OCI-LY7 (cell line): ENCODE results near the gene TWIST2. TPM values are rescaled to one million over a fixed set of nuclear protein-coding genes. Genes with fewer than 3 reads are reported as not detected.

Experiments used
- BruUV-seq: library from RNA; stranded (reverse); fragments of 400-500 nt; replicated peaks from 2 replicates; lab custom pipeline; 2021; lab: Mats Ljungman, UMichigan
- CTCF ChIA-PET: fragments of 300-600 bp; sonication (Branson Sonifier 250); formaldehyde crosslinking; loops from one replicate; lab custom pipeline; 2022; ENCODE audit warnings: antibody characterized with exemption; ENCODE audit not compliant: unreplicated experiment; lab: Charles Lee
- POLR2A ChIA-PET: fragments of 300-600 bp; sonication (Branson Sonifier 250); formaldehyde crosslinking; loops from one replicate; lab custom pipeline; 2022; ENCODE audit warnings: antibody characterized with exemption; lab: Charles Lee
- DNase-seq: peaks from one replicate; pipeline ENCODE4 v3.0.0-alpha.2; 2015; ENCODE audit warnings: low spot score
- H2AFZ ChIP-seq: fragments of 200-600 bp; sonication (generic), shearing (Covaris generic); 2 replicates; pipeline ENCODE4 v1.6.1; 2014; ENCODE audit warnings: mild to moderate bottlenecking, antibody characterized with exemption, low read length, moderate library complexity
- H3K27ac ChIP-seq: fragments of 200-600 bp; sonication (generic); 2 replicates; pipeline ENCODE4 v1.5.1; 2014; ENCODE audit warnings: mixed run types, low read depth, mild to moderate bottlenecking, moderate library complexity, low read length, inconsistent platforms; ENCODE audit not compliant: poor library complexity, severe bottlenecking
- H3K36me3 ChIP-seq: fragments of 200-600 bp; sonication (generic); 2 replicates; pipeline ENCODE4 v1.6.1; 2014; ENCODE audit warnings: mild to moderate bottlenecking, antibody characterized with exemption, low read length, moderate library complexity, mixed read lengths; ENCODE audit not compliant: insufficient read depth
- H3K4me1 ChIP-seq: fragments of 200-600 bp; sonication (generic); 2 replicates; pipeline ENCODE4 v1.5.1; 2014; ENCODE audit warnings: mild to moderate bottlenecking, low read length; ENCODE audit not compliant: insufficient read depth, poor library complexity, severe bottlenecking
- H3K4me2 ChIP-seq: fragments of 200-600 bp; sonication (generic); 2 replicates; pipeline ENCODE4 v1.6.1; 2014; ENCODE audit warnings: mild to moderate bottlenecking, low read length
- H3K4me3 ChIP-seq: fragments of 200-600 bp; sonication (generic); 2 replicates; pipeline ENCODE4 v1.5.1; 2014; ENCODE audit warnings: mild to moderate bottlenecking, low read depth, low read length; ENCODE audit not compliant: poor library complexity, severe bottlenecking
- H3K79me2 ChIP-seq: fragments of 200-600 bp; sonication (generic); 2 replicates; pipeline ENCODE4 v1.6.1; 2016; ENCODE audit warnings: low read depth, mild to moderate bottlenecking, low read length, moderate library complexity, mixed read lengths; ENCODE audit not compliant: insufficient read depth
- H3K9me2 ChIP-seq: fragments of 200-600 bp; sonication (generic); 2 replicates; pipeline ENCODE4 v1.6.1; 2016; ENCODE audit warnings: mild to moderate bottlenecking, low read length, mixed read lengths; ENCODE audit not compliant: insufficient read depth
- H3K9me3 ChIP-seq: fragments of 200-600 bp; sonication (generic); 2 replicates; pipeline ENCODE4 v1.6.1; 2014; ENCODE audit warnings: mild to moderate bottlenecking, mixed run types, low read length, mixed read lengths
- H4K20me1 ChIP-seq: fragments of 200-600 bp; sonication (generic); 2 replicates; pipeline ENCODE4 v1.6.1; 2014; ENCODE audit warnings: mild to moderate bottlenecking, antibody characterized with exemption, low read length, moderate library complexity, mixed read lengths; ENCODE audit not compliant: insufficient read depth
- EZH2phosphoT487 ChIP-seq: fragments of 200-600 bp; sonication (generic); IDR thresholded peaks from 2 replicates; pipeline ENCODE4 v1.6.1; 2018; ENCODE audit warnings: low read depth, borderline replicate concordance, mild to moderate bottlenecking, mixed run types, antibody characterized with exemption, low read length, moderate library complexity, mixed read lengths
- intact Hi-C: fragments of 100-400 bp; cut with micrococcal nuclease; formaldehyde crosslinking; loops from one replicate; pipeline ENCODE4 v1.10.0; 2022; ENCODE audit not compliant: unreplicated experiment
- total RNA-seq, 2 experiments: library from RNA; depleted of rRNA in 1 of 2; stranded (reverse); fragments of >200 nt in 1 of 2; shearing (Covaris generic) in 1 of 2; gene quantifications; 2 replicates each; pipeline ENCODE4 v1.2.3, GENCODE V29; 2014 to 2022
- TF ChIP-seq, protein P1 (sequence below): fragments of 200-600 bp; sonication (generic); conservative IDR thresholded peaks from 2 replicates; pipeline ENCODE4 v1.5.1; 2014; ENCODE audit warnings: mild to moderate bottlenecking, antibody characterized with exemption, low read length, moderate library complexity, mixed read lengths

The TWIST2 gene
- total RNA-seq, 2 experiments from 2014 or later = not detected

DNA sequence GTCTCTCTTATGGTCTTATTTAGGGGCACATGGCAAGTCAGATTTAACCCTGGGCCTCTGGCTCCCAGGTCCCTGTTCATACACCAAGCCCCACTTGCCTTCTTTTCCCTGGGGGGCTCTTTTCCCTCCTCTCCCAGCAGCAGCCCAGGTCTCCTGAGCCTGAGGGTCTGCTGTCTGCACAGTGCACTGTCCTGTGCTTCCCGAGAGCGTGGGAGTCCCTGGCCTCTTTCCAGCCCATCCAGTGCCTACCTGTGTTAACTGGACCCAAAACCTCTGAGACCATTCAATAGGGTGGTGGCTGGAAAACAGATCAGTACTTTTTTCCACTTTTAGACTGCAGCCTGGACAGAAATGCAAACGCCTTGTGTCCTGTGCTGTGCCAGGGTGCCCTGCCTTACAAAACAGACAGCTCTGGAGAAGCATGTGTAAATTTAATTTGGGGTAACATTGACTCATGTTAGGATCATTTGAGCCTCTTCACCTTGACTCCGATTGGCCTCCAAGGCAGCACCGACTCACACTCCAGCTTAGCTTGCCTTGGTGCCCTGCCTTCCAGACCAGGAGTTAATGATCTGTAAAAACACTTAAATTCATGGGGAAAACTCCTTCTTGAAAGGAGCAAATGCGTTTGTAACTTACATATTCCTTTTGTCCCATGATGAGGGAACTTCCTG lies 34.3 kb downstream of the TWIST2 start:
- intact Hi-C loops = no loop called here

DNA sequence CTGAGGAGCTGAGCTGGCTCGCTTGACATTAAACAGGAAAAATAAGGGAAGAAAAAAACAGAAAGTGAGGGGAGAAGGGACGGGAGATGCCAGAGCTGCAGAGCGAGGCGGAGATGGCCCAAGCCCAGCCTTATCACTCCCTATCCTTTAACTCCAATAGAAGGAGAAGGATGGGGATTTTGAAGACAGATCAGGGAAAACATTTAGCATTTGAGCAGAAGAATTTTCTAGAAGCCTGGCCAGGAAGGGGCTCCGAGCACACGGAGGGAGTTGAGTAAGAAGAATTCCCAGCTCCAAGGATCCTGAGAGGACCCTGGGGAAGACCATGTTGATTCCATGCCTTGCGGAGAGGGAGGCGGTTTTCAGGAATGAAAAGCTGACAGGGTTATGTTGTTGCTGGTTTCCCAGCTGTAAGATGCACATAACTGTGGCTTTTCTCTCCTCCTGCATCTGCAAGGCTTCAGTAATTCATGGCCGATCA lies 35.6 kb downstream of the TWIST2 start:
- H4K20me1 ChIP-seq = no peaks in the 10 kb centered on the region
- H3K27ac ChIP-seq = no peak overlapping the region
- H3K4me3 ChIP-seq = no peak overlapping the region
- TF ChIP-seq, protein P1, sequence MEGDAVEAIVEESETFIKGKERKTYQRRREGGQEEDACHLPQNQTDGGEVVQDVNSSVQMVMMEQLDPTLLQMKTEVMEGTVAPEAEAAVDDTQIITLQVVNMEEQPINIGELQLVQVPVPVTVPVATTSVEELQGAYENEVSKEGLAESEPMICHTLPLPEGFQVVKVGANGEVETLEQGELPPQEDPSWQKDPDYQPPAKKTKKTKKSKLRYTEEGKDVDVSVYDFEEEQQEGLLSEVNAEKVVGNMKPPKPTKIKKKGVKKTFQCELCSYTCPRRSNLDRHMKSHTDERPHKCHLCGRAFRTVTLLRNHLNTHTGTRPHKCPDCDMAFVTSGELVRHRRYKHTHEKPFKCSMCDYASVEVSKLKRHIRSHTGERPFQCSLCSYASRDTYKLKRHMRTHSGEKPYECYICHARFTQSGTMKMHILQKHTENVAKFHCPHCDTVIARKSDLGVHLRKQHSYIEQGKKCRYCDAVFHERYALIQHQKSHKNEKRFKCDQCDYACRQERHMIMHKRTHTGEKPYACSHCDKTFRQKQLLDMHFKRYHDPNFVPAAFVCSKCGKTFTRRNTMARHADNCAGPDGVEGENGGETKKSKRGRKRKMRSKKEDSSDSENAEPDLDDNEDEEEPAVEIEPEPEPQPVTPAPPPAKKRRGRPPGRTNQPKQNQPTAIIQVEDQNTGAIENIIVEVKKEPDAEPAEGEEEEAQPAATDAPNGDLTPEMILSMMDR = no peak
- no peak for TF ChIP-seq EZH2phosphoT487
- ChIA-PET CTCF (no interaction called here), POLR2A (no interaction called here)
- H3K36me3 ChIP-seq = no peaks in the 10 kb centered on the region
- no peak overlapping the region for H3K4me2 ChIP-seq
- intact Hi-C loops = no loop called here
- no peak for DNase-seq
- H3K9me2 ChIP-seq = no peaks in the 10 kb centered on the region
- no TSS peak for BruUV-seq
- H3K4me1 ChIP-seq = no peaks in the 10 kb centered on the region
- H3K79me2 ChIP-seq = no peaks in the 10 kb centered on the region
- no peaks in the 10 kb centered on the region for H3K9me3 ChIP-seq
- no peak overlapping the region for H2AFZ ChIP-seq

More for the DNA sequence above, 34.3 kb downstream of the TWIST2 start:
- Histone ChIP-seq H3K79me2 (no peaks in the 10 kb centered on the region), H3K4me3 (no peak overlapping the region), H3K9me2 (no peaks in the 10 kb centered on the region), H3K27ac (no peak overlapping the region), H3K4me1 (no peaks in the 10 kb centered on the region), H3K4me2 (no peak overlapping the region), H3K9me3 (no peaks in the 10 kb centered on the region), H4K20me1 (no peaks in the 10 kb centered on the region), H2AFZ (no peak overlapping the region), H3K36me3 (no peaks in the 10 kb centered on the region)
- POLR2A ChIA-PET = no interaction called here
- TF ChIP-seq EZH2phosphoT487 = no peak
- TF ChIP-seq, protein P1 = no peak
- CTCF ChIA-PET = no interaction called here
- BruUV-seq = no TSS peak
- DNase-seq = no peak

DNA sequence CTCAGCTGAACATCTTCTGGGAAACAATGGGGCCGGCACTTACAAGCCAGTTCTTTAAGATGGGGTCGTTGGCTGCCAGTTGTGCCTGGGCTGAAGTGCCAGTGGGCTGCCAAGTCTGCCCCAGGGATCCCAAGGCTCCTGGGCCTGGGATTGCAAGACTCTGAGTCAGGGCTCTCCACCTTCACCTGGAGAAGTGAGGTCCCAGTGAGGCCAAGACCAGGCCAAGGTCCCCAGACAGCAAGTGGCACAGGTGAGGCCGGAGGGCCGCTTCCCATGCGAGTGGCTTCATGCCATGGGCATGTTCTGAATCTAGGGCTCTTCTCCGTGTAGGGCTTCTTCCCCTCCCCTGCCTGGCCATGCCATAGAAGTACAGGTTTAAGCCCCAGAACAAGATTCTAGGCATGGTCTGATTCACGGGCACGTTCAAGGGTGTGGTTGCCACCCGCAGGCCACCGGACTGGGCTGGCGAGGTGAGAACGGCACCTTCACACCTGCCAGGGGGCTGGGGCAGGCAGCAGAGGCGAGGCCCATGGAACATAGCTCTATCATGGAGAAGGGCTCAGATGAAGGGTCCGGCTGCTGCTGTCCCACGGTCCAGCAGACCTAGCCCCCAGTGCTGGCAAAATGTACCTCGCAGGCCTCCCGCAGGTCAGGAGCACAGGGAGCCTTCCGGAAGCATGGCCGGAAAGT lies 36.4 kb downstream of the TWIST2 start:
- H2AFZ ChIP-seq = no peak overlapping the region
- no TSS peak for BruUV-seq
- H3K4me1 ChIP-seq = no peaks in the 10 kb centered on the region
- no peak overlapping the region for H3K4me2 ChIP-seq
- no peaks in the 10 kb centered on the region for H3K9me2 ChIP-seq
- H4K20me1 ChIP-seq = no peaks in the 10 kb centered on the region
- H3K9me3 ChIP-seq = no peaks in the 10 kb centered on the region
- no peaks in the 10 kb centered on the region for H3K36me3 ChIP-seq
- intact Hi-C loops = no loop called here
- POLR2A ChIA-PET = no interaction called here
- H3K4me3 ChIP-seq = no peak overlapping the region
- CTCF ChIA-PET = no interaction called here
- TF ChIP-seq EZH2phosphoT487 = no peak
- TF ChIP-seq, protein P1 = no peak
- DNase-seq = no peak
- no peaks in the 10 kb centered on the region for H3K79me2 ChIP-seq
- H3K27ac ChIP-seq = no peak overlapping the region
